Uterus (tissue), 2 donors: ENCODE data around the gene RPRD1B.

ENCODE experiments used
- CTCF ChIP-seq, 4 experiments: fragments of 200-600 bp in 2 of 4; fragments of 450-650 bp in 2 of 4; sonication (generic) in 2 of 4; IDR thresholded peaks; one replicate each; pipeline ENCODE4 v1.5.1; 2016 to 2019; ENCODE audit warnings: antibody characterized with exemption in 4 of 4, mild to moderate bottlenecking in 2 of 4, moderate library complexity in 1 of 4
- POLR2A ChIP-seq, 2 donors: fragments of 450-650 bp; IDR thresholded peaks; one replicate each; pipeline ENCODE4 v1.6.1; 2016; ENCODE audit warnings: antibody characterized with exemption in 2 of 2, mild to moderate bottlenecking in 1 of 2, moderate library complexity in 1 of 2

- TF ChIP-seq CTCF (IDR thresholded peaks at IDR 0.05) = no peak
- TF ChIP-seq POLR2A (IDR thresholded peaks at IDR 0.05) = no peak
Measured at GRCh38 chr20:38104285-38104684, 70.7 kb downstream of the RPRD1B start.
